NCI-H1930 (cell line): Measurements from ENCODE around the gene IPO9.
"Not testable (repeated sequence)": the region's sequence is repeated elsewhere in the genome, so short reads cannot be mapped to it uniquely, and the experiment has no call there.

ENCODE experiments used
- DNase-seq, 2 experiments: peaks; one replicate each; lab custom pipeline; 2025; lab: John Stamatoyannopoulos, UW

IPO9 gene

DNA sequence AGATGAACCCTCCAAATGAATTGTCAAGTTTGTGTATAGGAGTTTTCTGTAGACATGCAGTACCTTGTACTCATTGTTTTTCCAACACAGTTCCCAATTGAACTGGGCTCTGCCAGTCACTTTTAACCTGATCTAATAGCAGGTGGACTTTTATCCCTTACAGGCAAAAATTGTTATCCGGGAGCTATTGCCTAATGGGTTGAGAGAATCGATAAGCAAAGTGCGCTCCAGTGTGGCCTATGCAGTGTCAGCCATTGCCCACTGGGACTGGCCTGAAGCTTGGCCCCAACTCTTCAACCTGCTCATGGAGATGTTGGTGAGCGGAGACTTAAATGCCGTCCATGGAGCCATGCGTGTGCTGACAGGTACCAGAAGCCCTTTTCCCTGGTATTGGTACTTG is 19.3 kb downstream of the IPO9 start:
- no peak for DNase-seq

DNA sequence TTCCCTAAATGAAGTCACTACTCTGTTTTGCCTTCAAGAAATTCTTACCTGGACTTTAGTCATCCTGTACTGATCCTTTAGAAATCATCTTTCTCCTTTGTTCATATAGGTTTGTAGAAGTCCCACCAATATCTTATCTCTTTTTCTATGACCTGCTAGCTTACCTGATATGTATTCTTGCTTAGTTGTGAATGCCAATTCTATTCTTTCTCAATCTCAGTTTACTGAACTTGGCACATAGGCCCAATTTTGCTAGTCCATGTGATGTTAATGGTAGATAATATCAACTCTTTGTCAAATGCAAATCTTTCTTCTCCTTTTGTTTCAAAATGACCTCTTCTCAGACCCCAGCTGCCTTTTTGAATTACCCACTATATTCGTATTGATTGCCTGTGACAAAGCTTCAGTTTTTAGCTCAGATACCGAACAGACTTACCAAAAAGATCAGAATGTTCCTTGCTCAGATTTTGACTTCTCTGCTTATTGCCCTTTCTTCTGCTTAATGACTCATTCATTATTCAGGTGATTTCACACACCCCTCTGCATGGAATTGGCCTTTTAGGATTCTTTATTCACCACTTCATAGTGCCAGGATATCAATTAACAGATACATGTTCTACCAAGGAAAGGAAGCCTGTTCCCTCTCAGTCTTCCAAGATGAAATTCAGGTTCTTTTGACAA is 20.6 kb downstream of the IPO9 start:
- DNase-seq: no peak

DNA sequence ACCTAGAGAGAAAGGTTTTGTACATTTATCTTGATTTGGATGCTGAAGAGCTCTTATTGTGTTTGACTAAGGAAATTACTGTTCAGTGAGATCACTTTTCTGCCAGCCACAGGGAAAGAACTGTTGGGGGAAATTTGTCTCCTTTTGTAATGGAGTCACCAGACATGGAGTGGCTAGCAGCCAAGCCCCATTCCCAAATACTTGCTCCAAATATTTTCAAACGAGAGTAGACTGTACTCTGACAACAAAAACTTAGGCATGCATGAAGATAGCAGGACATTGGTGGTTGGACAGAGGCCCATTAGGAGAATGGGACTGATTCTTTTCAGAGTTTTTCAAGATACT is 21.1 kb downstream of the IPO9 start:
- DNase-seq: no peak

DNA sequence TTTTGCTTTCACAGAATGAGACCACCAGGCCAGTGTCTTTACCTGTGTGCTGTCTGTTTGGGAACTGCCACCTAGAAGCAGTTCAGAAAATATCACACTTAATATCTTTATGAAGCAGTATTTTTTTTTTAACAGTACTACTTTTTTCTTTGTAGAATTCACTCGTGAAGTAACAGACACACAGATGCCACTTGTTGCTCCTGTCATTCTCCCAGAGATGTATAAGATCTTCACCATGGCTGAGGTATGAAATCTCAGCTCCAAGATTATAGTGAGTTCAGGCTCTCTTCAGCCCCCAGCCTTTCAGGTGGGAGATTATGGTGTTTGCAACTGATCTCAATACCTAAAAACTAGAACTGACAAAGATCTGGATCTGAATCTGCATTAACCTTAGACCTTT is 23.0 kb downstream of the IPO9 start:
- DNase-seq: no peak

DNA sequence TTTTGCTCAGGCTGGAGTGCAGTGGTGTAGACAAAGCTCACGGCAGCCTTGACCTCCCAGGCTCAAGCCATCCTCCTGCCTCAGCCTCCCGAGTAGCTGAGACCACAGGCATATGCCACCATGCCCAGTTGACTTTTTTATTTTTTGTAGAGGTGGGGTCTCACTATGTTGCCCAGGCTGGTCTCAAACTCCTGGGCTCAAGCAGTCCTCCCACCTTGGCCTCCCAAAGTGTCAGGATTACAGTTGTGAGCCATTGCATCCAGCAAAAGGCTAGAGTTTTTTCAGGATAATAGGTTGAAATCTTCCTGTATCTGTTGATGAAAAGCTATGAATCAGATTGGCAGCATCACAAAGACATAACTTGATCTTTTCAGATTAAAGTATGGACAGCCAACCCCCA is 27.8 kb downstream of the IPO9 start:
- DNase-seq: not testable (repeated sequence)

DNA sequence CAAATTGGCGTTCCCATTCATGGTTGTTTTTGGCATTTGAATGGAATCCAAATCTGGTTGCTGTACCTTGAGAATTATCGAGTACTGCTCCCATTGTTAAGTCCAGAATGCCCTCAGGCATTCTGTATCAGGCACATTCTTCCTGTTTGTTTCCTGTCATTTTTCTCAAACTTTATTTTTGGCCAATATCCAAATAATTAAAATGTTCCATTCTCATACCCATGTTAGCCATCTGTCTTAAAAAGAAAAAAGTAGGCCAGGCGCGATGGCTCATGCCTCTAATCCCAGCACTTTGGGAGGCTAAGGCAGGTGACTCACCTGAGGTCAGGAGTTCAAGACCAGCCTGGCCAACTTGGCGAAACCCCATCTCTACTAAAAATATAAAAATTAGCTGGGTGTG is 30.5 kb downstream of the IPO9 start:
- no peak for DNase-seq

DNA sequence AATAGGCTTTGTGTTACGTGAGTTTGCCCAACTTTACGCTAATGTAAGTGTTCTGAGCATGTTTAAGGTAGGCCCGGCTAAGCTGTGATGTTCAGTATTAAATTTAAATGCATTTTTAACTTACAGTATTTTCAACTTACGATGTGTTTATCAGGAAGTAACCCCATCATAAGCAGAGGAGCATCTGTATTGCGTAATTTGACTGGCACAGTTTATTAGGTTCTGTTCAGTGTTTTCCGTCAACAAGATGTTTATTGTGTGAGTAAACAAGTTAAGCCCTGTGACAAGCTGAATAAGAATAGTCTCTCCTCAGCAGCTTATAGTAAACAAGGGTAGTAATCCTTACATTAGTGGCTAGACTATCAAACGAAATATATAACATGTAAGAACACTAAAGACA is 32.5 kb downstream of the IPO9 start:
- no peak for DNase-seq

DNA sequence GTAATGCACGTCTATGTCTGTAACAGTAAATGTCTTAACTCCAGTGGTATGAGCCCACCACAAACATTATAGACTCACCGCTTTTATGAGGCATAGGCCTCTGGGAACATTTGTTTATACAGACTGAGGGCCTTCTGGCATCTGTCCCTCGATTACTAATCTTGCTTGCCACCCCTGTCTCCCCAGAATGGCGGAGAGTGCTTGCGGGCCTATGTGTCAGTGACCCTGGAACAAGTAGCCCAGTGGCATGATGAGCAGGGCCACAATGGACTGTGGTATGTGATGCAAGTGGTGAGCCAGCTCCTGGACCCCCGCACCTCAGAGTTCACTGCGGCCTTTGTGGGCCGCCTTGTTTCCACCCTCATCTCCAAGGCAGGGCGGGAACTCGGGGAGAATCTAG is 41.4 kb downstream of the IPO9 start:
- DNase-seq: no peak

DNA sequence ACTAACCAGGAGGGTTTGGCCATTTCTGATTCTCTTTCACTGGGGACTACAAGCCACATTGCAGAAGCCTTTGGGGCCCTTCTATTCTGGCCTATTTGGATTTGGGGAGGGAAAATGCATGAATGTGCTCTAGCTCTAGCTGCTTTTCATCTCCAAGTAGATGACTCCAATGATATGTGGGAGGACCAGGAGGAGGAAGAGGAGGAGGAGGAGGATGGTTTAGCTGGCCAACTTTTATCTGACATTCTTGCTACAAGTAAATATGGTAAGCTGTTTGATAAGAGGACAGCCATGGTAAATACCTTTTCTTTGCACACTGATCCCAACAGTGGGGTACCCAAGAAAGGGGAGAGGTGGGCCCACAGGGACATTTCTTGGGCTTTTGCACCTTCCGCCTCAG is 45.7 kb downstream of the IPO9 start:
- DNase-seq: no peak

DNA sequence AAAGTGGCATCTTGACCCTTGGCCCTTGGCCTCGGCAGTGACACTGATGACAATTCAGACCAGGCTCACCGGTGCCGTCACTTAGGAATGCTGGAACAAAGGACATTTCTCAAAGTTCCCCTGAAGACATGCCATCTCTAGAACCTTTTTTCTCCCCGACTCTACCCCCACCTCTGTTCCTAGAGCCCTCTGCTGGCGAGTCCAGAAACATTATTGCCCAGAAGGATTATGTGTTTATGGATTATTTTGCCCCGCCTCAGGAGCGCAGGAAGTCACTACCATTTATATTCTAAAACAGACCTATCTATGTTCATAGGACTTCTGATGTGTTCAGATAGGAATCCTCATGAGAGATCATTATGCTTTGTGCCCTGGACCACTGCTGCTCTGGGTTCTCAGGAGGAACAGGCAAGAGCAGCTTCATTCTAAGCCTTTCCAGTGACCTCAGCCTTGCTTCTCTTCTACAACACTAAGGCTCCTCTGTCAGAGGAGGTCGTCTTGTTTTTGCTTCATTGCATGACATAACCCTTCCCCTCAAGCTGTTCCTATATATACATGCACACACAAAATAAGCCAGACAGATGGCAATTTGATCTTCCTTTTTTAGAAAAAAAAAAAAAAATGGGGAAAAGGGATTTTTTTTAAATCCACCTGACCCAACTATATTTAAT is 47.3 kb downstream of the IPO9 start:
- DNase-seq: no peak

DNA sequence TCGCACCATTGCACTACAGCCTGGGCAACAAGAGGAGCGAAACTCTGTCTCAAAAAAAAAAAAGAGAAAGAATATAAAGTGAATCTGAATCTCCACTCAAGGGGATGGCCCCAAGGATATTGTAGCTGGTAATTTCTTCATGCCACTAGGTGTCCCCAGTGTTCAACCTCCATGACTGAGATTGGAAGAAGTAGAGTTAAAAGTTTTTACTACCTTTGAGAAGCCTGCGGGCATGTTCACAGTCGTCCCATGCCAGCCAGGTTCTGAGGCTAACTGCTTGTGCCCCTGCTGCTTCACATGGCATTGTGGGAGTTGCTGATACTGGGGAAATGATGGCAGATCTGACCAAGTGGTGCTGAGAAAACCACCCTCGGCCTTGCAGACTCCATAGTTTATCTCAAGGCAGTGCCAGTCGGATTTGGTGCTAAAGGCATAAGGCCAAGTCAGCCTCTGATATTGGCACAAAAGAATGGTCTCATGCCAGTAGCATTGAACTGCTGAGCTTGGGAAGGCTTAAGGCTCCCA is 49.0 kb downstream of the IPO9 start:
- no peak for DNase-seq

DNA sequence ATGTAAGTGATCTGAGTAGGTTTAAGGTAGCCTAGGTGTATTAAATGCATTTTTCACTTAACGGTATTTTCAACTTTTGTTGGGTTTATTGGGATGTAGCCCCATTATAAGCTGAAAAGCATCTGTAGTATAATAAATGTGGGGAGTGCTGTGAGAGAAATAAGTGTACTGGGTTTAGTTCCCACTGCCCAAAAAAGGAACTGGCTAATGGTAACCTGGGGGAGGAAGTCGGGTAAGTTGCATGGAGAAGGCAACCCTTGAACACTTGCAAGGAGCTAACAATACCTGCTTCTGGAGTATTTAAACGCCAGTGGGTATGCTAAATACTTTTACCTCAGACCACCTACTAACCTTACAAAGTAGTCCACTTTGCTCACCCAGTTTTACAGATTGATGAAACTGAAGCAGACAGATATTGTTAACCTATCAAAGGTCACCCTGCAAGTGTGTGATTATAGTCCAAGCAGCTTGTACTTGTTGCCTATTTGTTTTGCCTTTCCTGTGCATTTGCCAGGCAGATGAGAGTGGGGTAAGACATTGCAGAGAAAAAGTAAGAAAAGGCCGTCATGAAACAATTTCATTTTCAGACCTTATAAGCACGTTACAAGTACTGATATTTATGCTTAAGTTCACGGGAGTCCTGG is 52.1 kb downstream of the IPO9 start:
- no peak for DNase-seq

DNA sequence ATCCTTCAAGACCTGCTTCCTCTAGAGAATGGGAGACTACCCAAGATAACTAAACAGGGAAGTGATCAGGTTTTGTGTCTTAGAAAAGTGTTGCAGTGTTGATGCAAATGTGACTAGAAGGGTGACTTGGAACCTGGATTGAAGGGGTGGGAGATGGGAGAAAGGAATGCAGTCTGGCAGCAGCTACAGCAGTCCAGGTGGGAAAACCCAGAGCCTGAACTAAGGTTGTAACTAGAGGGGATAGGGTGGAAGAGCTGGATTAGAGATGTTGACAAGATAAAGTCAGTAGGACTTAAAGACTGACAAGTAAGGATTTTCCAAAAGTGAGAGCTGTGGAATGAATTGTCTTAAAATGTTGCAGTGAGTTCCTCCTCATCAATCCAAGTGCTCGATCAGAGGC is 52.7 kb downstream of the IPO9 start:
- DNase-seq: no peak

DNA sequence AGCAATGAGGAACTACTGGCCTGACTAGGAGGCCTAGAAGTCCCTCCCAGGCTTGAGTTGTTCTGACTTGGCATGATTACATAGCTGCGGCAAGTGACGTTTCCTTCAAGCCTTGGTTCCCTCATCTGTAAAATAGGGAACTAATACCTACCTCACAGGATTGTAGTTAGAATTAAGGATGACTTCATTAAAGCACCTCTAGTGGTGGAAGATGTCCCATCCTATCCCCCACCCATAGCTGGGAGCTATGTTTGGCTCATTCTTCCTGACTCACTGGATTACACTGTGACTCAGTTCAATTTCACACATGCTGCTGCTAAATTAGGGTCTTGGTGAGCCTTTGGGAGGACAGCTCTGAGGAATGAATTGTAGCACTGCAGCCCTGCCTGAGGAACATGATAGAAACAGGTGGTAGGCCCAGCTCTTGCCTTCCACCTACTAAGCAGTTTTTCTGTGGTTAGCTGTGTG is 53.7 kb downstream of the IPO9 start:
- no peak for DNase-seq

DNA sequence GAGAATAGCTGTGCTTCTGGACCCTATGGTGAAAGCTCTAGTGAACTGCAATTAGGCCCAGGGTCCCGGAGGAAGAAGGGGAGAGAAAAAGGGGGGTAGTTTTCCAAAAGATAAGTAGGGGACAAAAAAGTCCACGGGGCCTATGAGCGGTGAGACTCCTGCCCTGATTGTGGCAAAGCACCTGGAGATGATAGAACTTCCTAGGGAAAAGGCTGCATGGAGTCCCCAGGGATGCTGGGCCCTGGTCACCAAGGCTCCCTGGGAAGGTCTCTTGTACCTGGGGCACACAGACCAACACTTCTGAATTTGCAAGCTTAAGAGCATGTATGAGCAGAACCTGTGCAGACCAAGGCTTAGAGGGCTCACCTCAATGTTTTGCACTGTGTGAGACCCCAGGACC is 54.3 kb downstream of the IPO9 start:
- DNase-seq: no peak

DNA sequence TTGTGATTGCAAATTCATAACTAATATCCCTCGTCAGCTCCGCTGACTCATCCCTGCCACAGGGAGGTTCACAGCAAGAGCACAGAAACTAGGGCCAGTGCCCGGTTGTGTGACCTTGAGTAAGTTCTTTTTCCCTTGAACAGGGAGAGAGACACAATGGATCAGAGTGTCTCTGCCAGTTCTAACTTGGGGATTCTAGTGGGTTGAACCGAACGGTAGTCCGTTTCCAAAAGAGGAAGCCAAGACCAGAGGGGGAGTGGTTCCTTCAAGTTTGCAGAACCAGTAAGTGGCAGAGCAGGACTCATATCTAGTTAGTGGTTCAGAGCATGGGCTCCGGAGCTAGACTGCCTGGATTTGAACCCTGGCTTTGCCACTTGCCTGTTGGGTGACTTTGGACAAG is 54.8 kb downstream of the IPO9 start:
- no peak for DNase-seq

DNA sequence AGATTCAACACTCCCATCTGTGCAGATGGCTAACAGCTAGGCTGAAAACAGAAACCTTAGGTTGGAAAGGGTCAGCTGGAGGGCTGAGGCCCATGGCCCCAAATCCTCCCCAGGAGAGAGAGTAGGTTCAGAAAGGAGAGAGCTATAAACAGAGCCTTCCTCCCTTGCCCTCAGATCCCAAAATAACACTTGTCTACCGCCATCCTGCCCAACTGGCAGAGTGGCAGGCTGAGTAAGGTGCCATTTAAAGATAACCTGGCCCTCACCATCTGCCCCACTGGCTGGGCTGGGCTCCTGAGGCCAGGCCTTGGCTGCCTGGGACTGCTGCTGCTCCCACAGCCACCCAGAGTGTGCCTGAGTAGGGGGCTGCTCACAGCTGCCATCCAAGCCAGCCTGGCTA is 55.5 kb downstream of the IPO9 start:
- no peak for DNase-seq

DNA sequence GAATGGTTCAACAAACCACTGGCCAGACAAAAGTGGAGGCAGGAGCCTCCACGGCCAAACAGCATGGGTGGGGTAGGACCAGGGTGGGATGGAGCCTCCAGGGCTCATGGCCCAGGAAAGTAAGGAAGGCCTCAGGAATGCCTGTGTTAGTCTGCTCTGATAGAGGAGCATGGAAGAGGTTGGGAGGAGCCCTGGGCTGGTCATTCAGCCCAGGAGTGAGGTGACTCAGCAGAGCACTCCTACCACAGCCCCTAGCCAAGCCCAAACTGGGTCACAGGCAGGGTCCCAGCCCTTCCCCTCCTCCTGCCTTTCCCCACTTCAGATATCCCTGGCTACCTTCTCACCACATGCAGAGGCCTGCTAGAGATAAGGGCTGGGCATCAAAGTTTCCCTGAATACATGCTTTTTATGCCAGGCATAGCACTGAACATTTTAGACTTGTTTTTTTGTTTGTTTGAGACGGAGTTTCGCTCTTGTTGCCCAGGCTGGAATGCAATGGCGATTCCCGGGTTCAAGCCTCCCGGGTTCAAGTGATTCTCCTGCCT is 56.6 kb downstream of the IPO9 start:
- DNase-seq: no peak

DNA sequence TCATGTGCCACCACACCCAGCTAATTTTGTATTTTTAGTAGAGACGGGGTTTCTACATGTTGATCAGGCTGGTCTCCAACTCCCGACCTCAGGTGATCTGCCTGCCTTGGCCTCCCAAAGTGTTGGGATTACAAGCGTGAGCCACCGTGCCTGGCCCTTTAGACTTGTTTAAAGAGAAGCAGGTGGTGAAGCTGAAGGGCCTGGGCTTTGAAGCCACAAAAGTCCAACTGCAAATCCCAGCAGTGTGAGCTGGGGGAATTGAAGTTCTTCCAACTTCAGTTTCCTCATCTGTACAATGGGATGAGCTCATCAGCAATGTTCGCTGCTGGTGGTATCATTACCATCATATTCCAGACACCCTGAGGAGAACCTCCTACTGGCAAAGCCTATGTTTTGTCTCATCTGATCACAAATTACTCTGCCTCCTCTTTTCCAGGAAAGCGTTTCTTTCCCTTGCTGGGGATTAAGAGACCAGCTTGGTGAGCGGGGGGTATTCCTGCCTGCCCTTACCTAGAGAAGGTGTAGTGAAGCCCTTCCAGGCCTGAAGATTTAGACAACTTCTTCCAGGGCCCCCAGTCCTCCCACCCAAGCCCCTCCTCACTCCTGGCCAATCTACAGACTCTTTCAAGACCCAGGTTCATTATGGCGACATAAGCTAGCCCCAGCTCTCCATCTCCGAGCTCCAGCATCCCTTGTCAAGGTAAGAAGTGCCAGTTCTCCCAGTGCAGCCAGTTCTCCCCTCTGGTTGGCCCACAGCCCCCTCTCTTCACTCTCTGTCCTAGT is 57.3 kb downstream of the IPO9 start:
- DNase-seq: no peak

DNA sequence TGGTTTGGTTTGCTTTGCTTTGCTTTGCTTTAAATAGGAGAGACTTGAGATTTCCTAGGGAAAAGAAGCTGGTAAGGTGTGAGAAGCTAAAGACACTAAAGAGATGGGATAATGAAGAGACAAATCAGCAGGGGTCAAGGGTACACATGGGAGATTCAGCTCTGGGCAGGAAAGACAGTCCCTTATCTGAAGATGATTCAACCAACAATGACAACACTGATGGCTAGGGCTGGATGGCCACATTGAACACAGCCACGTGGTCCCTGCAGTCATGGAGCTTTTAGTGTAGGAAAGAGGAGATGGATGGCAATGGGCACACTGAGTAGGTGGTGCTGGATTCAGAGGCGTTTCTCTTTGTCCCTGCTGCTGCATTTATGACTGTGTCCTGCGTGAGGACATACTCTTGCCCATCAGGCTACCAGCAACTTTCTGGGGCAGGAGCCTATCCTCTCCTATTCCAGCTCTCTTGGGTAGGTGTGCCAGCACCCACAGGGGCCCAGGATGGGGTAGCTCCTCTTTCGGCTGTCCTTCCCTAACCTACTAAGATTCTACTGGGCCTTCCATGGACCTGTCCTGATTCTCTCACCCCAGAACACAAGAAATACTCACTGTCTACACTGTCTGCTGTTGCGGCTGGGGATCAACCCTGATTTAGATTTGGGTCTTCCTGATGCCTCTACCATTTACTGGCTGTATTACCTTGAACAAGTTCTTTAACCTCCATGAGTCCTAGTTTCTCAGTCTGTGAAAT is 58.3 kb downstream of the IPO9 start:
- no peak for DNase-seq

DNA sequence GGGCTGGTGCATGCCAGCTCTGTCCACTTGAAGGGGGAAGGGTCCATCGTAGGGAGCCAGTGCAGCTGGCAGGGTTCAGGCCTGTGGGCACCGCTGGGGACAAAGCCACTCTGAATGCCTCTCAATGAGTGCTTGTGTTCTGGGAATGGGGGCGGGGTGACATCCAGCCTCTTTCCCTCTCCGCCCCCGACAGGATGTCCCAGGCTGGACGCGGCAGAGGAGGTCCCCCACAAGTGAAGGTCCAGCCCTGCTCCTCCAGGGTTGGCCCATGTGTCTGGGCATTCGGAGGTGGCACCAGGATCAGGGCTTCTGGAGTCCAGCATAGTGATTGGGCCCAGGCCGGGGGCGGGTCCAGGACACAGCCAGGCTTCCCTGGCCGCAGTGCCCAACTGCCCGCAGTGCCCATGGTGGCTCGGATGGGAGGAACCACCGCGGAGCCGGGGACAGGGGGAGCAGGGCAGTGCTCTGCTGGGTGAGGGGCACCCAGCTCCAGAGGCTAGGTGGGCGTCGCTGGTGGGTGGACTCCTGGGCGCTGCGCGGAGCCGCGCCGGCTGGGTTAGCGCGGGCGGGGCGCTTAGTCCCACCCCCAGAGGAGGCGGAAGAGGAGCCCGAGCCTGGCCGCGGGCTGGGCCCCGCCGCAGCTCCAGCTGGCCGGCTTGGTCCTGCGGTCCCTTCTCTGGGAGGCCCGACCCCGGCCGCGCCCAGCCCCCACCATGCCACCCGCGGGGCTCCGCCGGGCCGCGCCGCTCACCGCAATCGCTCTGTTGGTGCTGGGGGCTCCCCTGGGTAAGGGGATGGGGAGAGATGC is 59.5 kb downstream of the IPO9 start, which contains the start of gene SHISA4:
SHISA4 (plus strand) TSS at position 617 of the 808 bp plus-strand sequence; CDS start at position 714, 97 bp downstream.
- DNase-seq: no peak
